ENCODE measurements around the gene RTEL1.

RTEL1 gene

GRCh38 chr20:63692436-63693082 lies 34.4 kb downstream of the RTEL1 start:
- H2AFZ ChIP-seq (ENCODE audit: low read length) = no peak overlapping the region
- H3K4me1 ChIP-seq (ENCODE audit: low read length) = no peaks in the 10 kb centered on the region
- DNase-seq = no peak
- H3K27ac ChIP-seq (ENCODE audit: low read length) = no peak overlapping the region
- H3K36me3 ChIP-seq (replicated peaks; ENCODE audit: insufficient read depth, low read length) = no peaks in the 10 kb centered on the region
- no peak overlapping the region for H3K4me2 ChIP-seq (ENCODE audit: low read depth, low read length)
- no peaks in the 10 kb centered on the region for H3K27me3 ChIP-seq (replicated peaks; ENCODE audit: insufficient read depth, low read length)
- TF ChIP-seq EZH2phosphoT487 (IDR thresholded peaks at IDR 0.05; ENCODE audit: low read length) = no peak
- no peaks in the 10 kb centered on the region for H3F3A ChIP-seq (ENCODE audit: insufficient read depth, low read length)
- no peaks in the 10 kb centered on the region for H3K9me3 ChIP-seq (replicated peaks; ENCODE audit: insufficient read depth, low read length)
- no peaks in the 10 kb centered on the region for H4K20me1 ChIP-seq (ENCODE audit: insufficient read depth, low read length)
- H3K9me2 ChIP-seq (replicated peaks; ENCODE audit: insufficient read depth, low read length) = no peaks in the 10 kb centered on the region
- no peak overlapping the region for H3K4me3 ChIP-seq (ENCODE audit: low read length)
- H3K9ac ChIP-seq (ENCODE audit: low read length) = no peak overlapping the region
- H3K79me2 ChIP-seq (ENCODE audit: low read length) = no peaks in the 10 kb centered on the region

- Histone ChIP-seq H3K4me1 (ENCODE audit: low read length) (no peaks in the 10 kb centered on the region), H3K9me3 (replicated peaks; ENCODE audit: insufficient read depth, low read length) (no peaks in the 10 kb centered on the region), H3K4me3 (ENCODE audit: low read length) (no peak overlapping the region), H3F3A (ENCODE audit: insufficient read depth, low read length) (no peaks in the 10 kb centered on the region), H3K27ac (ENCODE audit: low read length) (no peak overlapping the region), H3K27me3 (replicated peaks; ENCODE audit: insufficient read depth, low read length) (no peaks in the 10 kb centered on the region), H3K36me3 (replicated peaks; ENCODE audit: insufficient read depth, low read length) (no peaks in the 10 kb centered on the region), H2AFZ (ENCODE audit: low read length) (no peak overlapping the region), H3K9ac (ENCODE audit: low read length) (no peak overlapping the region), H3K79me2 (ENCODE audit: low read length) (no peaks in the 10 kb centered on the region), H3K9me2 (replicated peaks; ENCODE audit: insufficient read depth, low read length) (no peaks in the 10 kb centered on the region), H3K4me2 (ENCODE audit: low read depth, low read length) (no peak overlapping the region), H4K20me1 (ENCODE audit: insufficient read depth, low read length) (no peaks in the 10 kb centered on the region)
- TF ChIP-seq EZH2 (optimal IDR thresholded peaks at IDR 0.05; ENCODE audit: low read depth, low read length) (no peak), EZH2phosphoT487 (IDR thresholded peaks at IDR 0.05; ENCODE audit: low read length) (no peak)
- no peak for DNase-seq
These were observed 35.1 kb downstream of the RTEL1 start for GRCh38 chr20:63693083-63693732.

- Histone ChIP-seq H3K9me3 (replicated peaks; ENCODE audit: insufficient read depth, low read length) (no peaks in the 10 kb centered on the region), H3K27me3 (replicated peaks; ENCODE audit: insufficient read depth, low read length) (no peaks in the 10 kb centered on the region), H3K79me2 (ENCODE audit: low read length) (no peaks in the 10 kb centered on the region), H3F3A (ENCODE audit: insufficient read depth, low read length) (no peaks in the 10 kb centered on the region), H3K9me2 (replicated peaks; ENCODE audit: insufficient read depth, low read length) (no peaks in the 10 kb centered on the region), H3K4me2 (ENCODE audit: low read depth, low read length) (no peak overlapping the region), H3K36me3 (replicated peaks; ENCODE audit: insufficient read depth, low read length) (no peaks in the 10 kb centered on the region), H4K20me1 (ENCODE audit: insufficient read depth, low read length) (no peaks in the 10 kb centered on the region), H3K9ac (ENCODE audit: low read length) (no peak overlapping the region), H2AFZ (ENCODE audit: low read length) (no peak overlapping the region), H3K27ac (ENCODE audit: low read length) (no peak overlapping the region), H3K4me1 (ENCODE audit: low read length) (no peaks in the 10 kb centered on the region), H3K4me3 (ENCODE audit: low read length) (no peak overlapping the region)
- no peak for DNase-seq
- TF ChIP-seq CTCF (IDR thresholded peaks at IDR 0.05; ENCODE audit: low read length) (no peak), EZH2phosphoT487 (IDR thresholded peaks at IDR 0.05; ENCODE audit: low read length) (no peak), EZH2 (optimal IDR thresholded peaks at IDR 0.05; ENCODE audit: low read depth, low read length) (no peak)
These were observed 35.8 kb downstream of the RTEL1 start for GRCh38 chr20:63693733-63694583.

GRCh38 chr20:63694584-63695423 lies 36.7 kb downstream of the RTEL1 start:
- Histone ChIP-seq H4K20me1 (ENCODE audit: insufficient read depth, low read length) (no peaks in the 10 kb centered on the region), H3K9me2 (replicated peaks; ENCODE audit: insufficient read depth, low read length) (no peaks in the 10 kb centered on the region), H3K27ac (ENCODE audit: low read length) (no peak overlapping the region), H3K79me2 (ENCODE audit: low read length) (no peaks in the 10 kb centered on the region), H3K27me3 (replicated peaks; ENCODE audit: insufficient read depth, low read length) (no peaks in the 10 kb centered on the region), H3K9me3 (replicated peaks; ENCODE audit: insufficient read depth, low read length) (no peaks in the 10 kb centered on the region), H3F3A (ENCODE audit: insufficient read depth, low read length) (no peaks in the 10 kb centered on the region; the same call in 1 of the 2 replicates), H3K36me3 (replicated peaks; ENCODE audit: insufficient read depth, low read length) (no peaks in the 10 kb centered on the region), H3K4me2 (ENCODE audit: low read depth, low read length) (no peak overlapping the region), H3K4me1 (ENCODE audit: low read length) (no peaks in the 10 kb centered on the region), H3K9ac (ENCODE audit: low read length) (no peak overlapping the region), H2AFZ (ENCODE audit: low read length) (no peak overlapping the region), H3K4me3 (ENCODE audit: low read length) (no peak overlapping the region)
- TF ChIP-seq CTCF (IDR thresholded peaks at IDR 0.05; ENCODE audit: low read length) = no peak
- TF ChIP-seq EZH2phosphoT487 (IDR thresholded peaks at IDR 0.05; ENCODE audit: low read length) = no peak
- TF ChIP-seq EZH2 (optimal IDR thresholded peaks at IDR 0.05; ENCODE audit: low read depth, low read length) = no peak
- no peak for DNase-seq

Data from MM.1S (cell line).